BLaER1 (cell line): Measurements from ENCODE around the gene PLEKHJ1.
"Not testable (repeated sequence)": the region's sequence is repeated elsewhere in the genome, so short reads cannot be mapped to it uniquely, and the experiment has no call there.

Experiments
- H3K27ac ChIP-seq: shearing (Covaris generic); formaldehyde crosslinking; 2 replicates; pipeline ENCODE4 v1.8.1; 2022
- H3K27me3 ChIP-seq: shearing (Covaris generic); formaldehyde crosslinking; 2 replicates; pipeline ENCODE4 v1.8.1; 2022
- H3K36me3 ChIP-seq: shearing (Covaris generic); formaldehyde crosslinking; 2 replicates; pipeline ENCODE4 v1.8.1; 2022
- H3K4me1 ChIP-seq: shearing (Covaris generic); formaldehyde crosslinking; 2 replicates; pipeline ENCODE4 v1.8.1; 2022
- H3K4me2 ChIP-seq: shearing (Covaris generic); formaldehyde crosslinking; 2 replicates; pipeline ENCODE4 v1.8.1; 2022
- H3K4me3 ChIP-seq: shearing (Covaris generic); formaldehyde crosslinking; 2 replicates; pipeline ENCODE4 v1.8.1; 2022
- H3K9ac ChIP-seq: shearing (Covaris generic); formaldehyde crosslinking; 2 replicates; pipeline ENCODE4 v1.8.1; 2022
- H3K9me3 ChIP-seq: shearing (Covaris generic); formaldehyde crosslinking; 2 replicates; pipeline ENCODE4 v1.8.1; 2022
- H4K20me1 ChIP-seq: shearing (Covaris generic); formaldehyde crosslinking; 2 replicates; pipeline ENCODE4 v1.8.1; 2022
- Cebpa-rat ChIP-seq: shearing (Covaris generic); IDR thresholded peaks from 2 replicates; pipeline ENCODE4 v1.8.1; 2022

PLEKHJ1 gene

GRCh38 chr19:2236314-2237050, at the start of gene PLEKHJ1, which contains the start of gene SF3A2:
Gene PLEKHJ1 (minus strand): TSS chr19:2236329. CDS start chr19:2236248, 81 bp downstream.
Gene SF3A2 (plus strand): TSS chr19:2236824. CDS start chr19:2243419, 6,595 bp downstream.
- no peaks in the 10 kb centered on the region for H3K9me3 ChIP-seq
- no peaks in the 10 kb centered on the region for H3K27me3 ChIP-seq
- peaks cover 89% of the 10 kb centered on the region for H4K20me1 ChIP-seq
- peaks cover 43% of the 10 kb centered on the region for H3K36me3 ChIP-seq
- peak within 1 kb of the TSS; percentile 98 for H3K9ac ChIP-seq
- H3K4me2 ChIP-seq, result peak within 1 kb of the TSS; percentile 98
- no peak for TF ChIP-seq Cebpa-rat
- peaks cover 80% of the 10 kb centered on the region for H3K4me1 ChIP-seq
- H3K27ac ChIP-seq, result peak within 1 kb of the TSS; percentile 99
- peak within 1 kb of the TSS; percentile 97 for H3K4me3 ChIP-seq

GRCh38 chr19:2283835-2284507, 47.8 kb upstream of the PLEKHJ1 start:
- TF ChIP-seq Cebpa-rat, result no peak
- Histone ChIP-seq H3K9ac (no peak overlapping the region), H3K4me1 (peaks cover 83% of the 10 kb centered on the region), H3K4me3 (no peak overlapping the region), H3K4me2 (no peak overlapping the region), H3K36me3 (no peaks in the 10 kb centered on the region), H4K20me1 (peaks cover 37% of the 10 kb centered on the region), H3K27me3 (no peaks in the 10 kb centered on the region), H3K9me3 (no peaks in the 10 kb centered on the region), H3K27ac (no peak overlapping the region)

DNA sequence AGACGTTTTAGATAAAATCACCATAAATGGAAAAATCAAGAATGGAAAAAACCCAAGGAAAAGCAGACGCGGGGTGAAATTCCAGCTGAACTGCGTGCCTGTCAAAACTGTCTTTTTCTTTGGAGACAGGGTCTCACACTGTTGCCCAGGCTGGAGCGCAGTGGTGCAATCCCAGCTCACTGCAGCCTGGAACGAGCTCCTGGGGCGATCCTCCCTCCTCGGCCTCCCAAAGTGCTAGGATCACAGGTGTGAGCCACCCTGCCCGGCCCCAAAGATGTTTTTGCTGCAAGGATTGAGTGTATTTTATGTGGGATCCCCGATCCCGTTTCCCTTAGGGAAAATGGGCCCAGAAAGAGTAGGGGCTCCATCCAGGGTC, 46.7 kb upstream of the PLEKHJ1 start:
- no peak overlapping the region for H3K9ac ChIP-seq
- H3K9me3 ChIP-seq, result no peaks in the 10 kb centered on the region
- peaks cover 46% of the 10 kb centered on the region for H4K20me1 ChIP-seq
- H3K27me3 ChIP-seq, result no peaks in the 10 kb centered on the region
- H3K4me3 ChIP-seq, result no peak overlapping the region
- H3K36me3 ChIP-seq, result no peaks in the 10 kb centered on the region
- no peak overlapping the region for H3K27ac ChIP-seq
- no peak for TF ChIP-seq Cebpa-rat
- H3K4me2 ChIP-seq, result peak overlapping the region; percentile 94
- H3K4me1 ChIP-seq, result peaks cover 83% of the 10 kb centered on the region

DNA sequence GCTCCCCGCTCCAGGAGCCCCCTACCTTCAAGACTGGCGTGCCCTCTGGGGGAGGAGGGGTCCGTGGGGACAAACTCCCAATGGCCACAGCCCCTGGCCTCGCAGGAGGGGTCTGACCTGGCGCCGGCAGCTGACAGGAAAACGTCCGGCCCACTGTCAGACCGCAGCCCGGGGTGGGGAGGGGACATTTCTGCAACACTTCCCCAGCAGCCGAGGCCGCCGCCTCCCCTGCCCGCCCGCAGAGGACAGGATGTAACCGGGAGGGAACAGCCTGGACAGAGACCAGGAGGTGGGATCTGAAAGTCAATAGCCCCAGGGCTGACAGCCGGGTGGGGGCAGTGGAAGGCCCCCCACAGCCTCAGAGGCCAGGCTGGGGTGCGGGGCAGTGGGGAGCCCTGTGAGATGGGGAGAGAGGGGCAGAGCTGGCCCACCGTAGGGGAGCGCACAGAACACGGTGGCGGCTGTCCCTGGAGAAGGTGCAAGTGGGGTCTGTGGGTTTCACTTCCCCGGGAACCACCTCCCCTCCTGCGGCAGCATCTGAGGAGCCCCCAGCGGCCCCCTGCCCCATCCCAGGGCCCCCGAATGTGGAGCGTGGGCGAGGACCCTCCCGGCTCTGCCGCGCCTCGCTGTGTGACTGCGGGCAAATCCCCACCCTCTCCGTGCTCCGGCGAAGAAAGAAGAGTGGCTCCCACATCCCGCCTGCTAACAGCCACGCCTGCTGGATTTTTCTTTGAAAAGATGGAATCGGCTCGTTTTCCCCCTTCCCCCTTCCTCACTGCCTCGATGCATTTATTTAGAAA, 46.1 kb upstream of the PLEKHJ1 start, which contains the start of gene PEAK3:
Gene PEAK3 (minus strand): TSS at position 114 of the 800 bp plus-strand sequence. CDS start 1,244 bp downstream, outside the sequence.
- Histone ChIP-seq H3K27ac (peak within 1 kb of the TSS; percentile 45), H3K4me1 (peaks cover 82% of the 10 kb centered on the region), H3K4me3 (peak within 1 kb of the TSS; percentile 57), H3K9ac (0 out of 2 replicates have a peak within 1 kb of the TSS, but pooled peaks have one; percentile 45), H3K9me3 (no peaks in the 10 kb centered on the region), H3K36me3 (no peaks in the 10 kb centered on the region), H4K20me1 (peaks cover 52% of the 10 kb centered on the region), H3K27me3 (no peaks in the 10 kb centered on the region), H3K4me2 (peak within 1 kb of the TSS; percentile 94)
- TF ChIP-seq Cebpa-rat, result no peak

- peak overlapping the region; percentile 57 for H3K4me3 ChIP-seq
Measured at GRCh38 chr19:2281265-2282061, 45.3 kb upstream of the PLEKHJ1 start.

DNA sequence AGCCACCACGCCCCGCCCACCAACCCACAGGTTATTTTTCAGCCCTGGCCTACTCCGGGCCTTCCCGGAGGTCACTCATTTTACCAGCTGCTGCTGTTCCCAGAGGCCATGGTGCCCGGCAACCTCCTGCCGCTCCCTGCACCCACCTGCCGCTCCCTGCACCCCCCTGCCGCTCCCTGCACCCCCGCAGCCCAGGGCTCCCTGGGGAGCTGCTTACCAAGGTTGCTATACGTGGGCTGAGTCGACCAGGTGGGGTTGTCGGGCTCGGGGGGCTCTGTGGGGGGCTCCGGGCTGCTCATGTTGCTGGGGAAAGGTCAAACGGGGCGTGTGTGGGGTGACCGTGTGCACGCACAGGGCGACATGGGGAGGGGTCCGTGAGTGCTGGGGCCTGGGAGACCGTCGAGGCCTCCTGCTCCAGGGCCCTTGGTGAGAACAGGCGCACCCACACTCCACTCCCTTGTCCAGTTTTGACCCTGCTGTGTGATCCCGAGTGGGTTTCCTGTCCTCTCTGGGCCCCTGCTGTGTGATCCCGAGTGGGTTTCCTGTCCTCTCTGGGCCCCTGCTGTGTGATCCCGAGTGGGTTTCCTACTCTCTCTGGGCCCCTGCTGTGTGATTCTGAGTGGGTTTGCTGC, 44.6 kb upstream of the PLEKHJ1 start:
- Histone ChIP-seq H3K36me3 (peaks cover 10% of the 10 kb centered on the region), H3K9ac (no peak overlapping the region), H4K20me1 (peaks cover 67% of the 10 kb centered on the region), H3K4me3 (no peak overlapping the region), H3K4me2 (peak overlapping the region; percentile 81), H3K27me3 (no peaks in the 10 kb centered on the region), H3K4me1 (peaks cover 82% of the 10 kb centered on the region), H3K9me3 (no peaks in the 10 kb centered on the region), H3K27ac (no peak overlapping the region)
- TF ChIP-seq Cebpa-rat, result no peak

More at GRCh38 chr19:2281265-2282061, 45.3 kb upstream of the PLEKHJ1 start:
- Histone ChIP-seq H3K27ac (peak overlapping the region; percentile 45), H3K4me1 (peaks cover 82% of the 10 kb centered on the region), H4K20me1 (peaks cover 60% of the 10 kb centered on the region), H3K9ac (0 out of 2 replicates have a peak overlapping the region, but pooled peaks have one; percentile 45), H3K4me2 (peak overlapping the region; percentile 94)
- not testable (repeated sequence) for H3K36me3 ChIP-seq, H3K27me3 ChIP-seq, H3K9me3 ChIP-seq

GRCh38 chr19:2278459-2279158, 42.5 kb upstream of the PLEKHJ1 start:
- no peak overlapping the region for H3K27ac ChIP-seq
- no peaks in the 10 kb centered on the region for H3K27me3 ChIP-seq
- H3K4me1 ChIP-seq, result peaks cover 91% of the 10 kb centered on the region

GRCh38 chr19:2277138-2277537, 41.0 kb upstream of the PLEKHJ1 start:
- Histone ChIP-seq H3K36me3 (peaks cover 30% of the 10 kb centered on the region), H4K20me1 (peaks cover 94% of the 10 kb centered on the region), H3K4me1 (peaks cover 92% of the 10 kb centered on the region), H3K27me3 (no peaks in the 10 kb centered on the region), H3K9ac (no peak overlapping the region), H3K9me3 (no peaks in the 10 kb centered on the region), H3K27ac (no peak overlapping the region), H3K4me2 (peak overlapping the region; percentile 99; the same call in 1 of the 2 replicates), H3K4me3 (no peak overlapping the region)
- no peak for TF ChIP-seq Cebpa-rat

More at GRCh38 chr19:2278459-2279158, 42.5 kb upstream of the PLEKHJ1 start:
- no peaks in the 10 kb centered on the region for H3K9me3 ChIP-seq
- H3K36me3 ChIP-seq, result peaks cover 21% of the 10 kb centered on the region
- peaks cover 88% of the 10 kb centered on the region for H4K20me1 ChIP-seq
- TF ChIP-seq Cebpa-rat, result no peak
- no peak overlapping the region for H3K4me3 ChIP-seq
- peak overlapping the region; percentile 49 for H3K4me2 ChIP-seq
- no peak overlapping the region for H3K9ac ChIP-seq
